HTR-8/SVneo (cell line): ENCODE data around the gene INTS14.
"Not testable (repeated sequence)": the region's sequence is repeated elsewhere in the genome, so short reads cannot be mapped to it uniquely, and the experiment has no call there.

ENCODE experiments used
- DNase-seq: peaks from one replicate; pipeline ENCODE4 v3.0.0; 2011; ENCODE audit warnings: low spot score, mixed read lengths; ENCODE audit not compliant: insufficient read length
- FAIRE-seq: peaks from 2 replicates; lab custom pipeline; 2011; peaks lifted over from hg19 to GRCh38; lab: Jason Lieb, UNC

The INTS14 gene

GRCh38 chr15:65584241-65584640 lies 26.7 kb downstream of the INTS14 start:
- no peak for FAIRE-seq

GRCh38 chr15:65583701-65584100 lies 27.2 kb downstream of the INTS14 start:
- FAIRE-seq (no peak), DNase-seq (no peak)

More at GRCh38 chr15:65584241-65584640, 26.7 kb downstream of the INTS14 start:
- no peak for DNase-seq

GRCh38 chr15:65580287-65580686 lies 30.6 kb downstream of the INTS14 start:
- DNase-seq (no peak), FAIRE-seq (no peak)

GRCh38 chr15:65579762-65580161 lies 31.2 kb downstream of the INTS14 start:
- no peak for FAIRE-seq
- no peak for DNase-seq

- FAIRE-seq = no peak
These were observed 31.8 kb downstream of the INTS14 start for GRCh38 chr15:65578904-65579728.

GRCh38 chr15:65577129-65577996 lies 33.6 kb downstream of the INTS14 start:
- DNase-seq = no peak
- FAIRE-seq = no peak

More at GRCh38 chr15:65578904-65579728, 31.8 kb downstream of the INTS14 start:
- DNase-seq = no peak

- peak; percentile 14 for DNase-seq
- no peak for FAIRE-seq
These were observed 34.3 kb downstream of the INTS14 start for GRCh38 chr15:65576664-65577063.

GRCh38 chr15:65571971-65572370 lies 39.0 kb downstream of the INTS14 start:
- FAIRE-seq = no peak
- no peak for DNase-seq

- FAIRE-seq (no peak), DNase-seq (no peak)
These were observed 41.2 kb downstream of the INTS14 start for GRCh38 chr15:65569728-65570127.

- no peak for FAIRE-seq
- no peak for DNase-seq
These were observed 49.0 kb downstream of the INTS14 start for GRCh38 chr15:65561934-65562333.

GRCh38 chr15:65559941-65560340 lies 51.0 kb downstream of the INTS14 start:
- no peak for DNase-seq
- no peak for FAIRE-seq

- FAIRE-seq (no peak), DNase-seq (no peak)
These were observed 51.8 kb downstream of the INTS14 start for GRCh38 chr15:65558997-65559760.

GRCh38 chr15:65558336-65558735 lies 52.6 kb downstream of the INTS14 start:
- DNase-seq (no peak), FAIRE-seq (no peak)

GRCh38 chr15:65556622-65557021 lies 54.3 kb downstream of the INTS14 start:
- no peak for DNase-seq

GRCh38 chr15:65553691-65554090 lies 57.2 kb downstream of the INTS14 start:
- FAIRE-seq = no peak
- DNase-seq = no peak

More at GRCh38 chr15:65556622-65557021, 54.3 kb downstream of the INTS14 start:
- FAIRE-seq = no peak

- FAIRE-seq, DNase-seq: not testable (repeated sequence)
These were observed 58.1 kb downstream of the INTS14 start for GRCh38 chr15:65552851-65553250.

GRCh38 chr15:65551183-65551582 lies 59.7 kb downstream of the INTS14 start:
- no peak for FAIRE-seq
- no peak for DNase-seq

GRCh38 chr15:65550681-65551098 lies 60.2 kb downstream of the INTS14 start:
- no peak for FAIRE-seq
- DNase-seq = no peak

GRCh38 chr15:65549288-65549687 lies 61.6 kb downstream of the INTS14 start:
- FAIRE-seq, DNase-seq: not testable (repeated sequence)

GRCh38 chr15:65547841-65548240 lies 63.1 kb downstream of the INTS14 start:
- DNase-seq (no peak), FAIRE-seq (no peak)
